HG03066 (cell line): ENCODE results near the gene ANKHD1.
"Not testable (repeated sequence)": the region's sequence is repeated elsewhere in the genome, so short reads cannot be mapped to it uniquely, and the experiment has no call there.

Experiments used
- ATAC-seq: cut with Tn5 transposase; IDR thresholded peaks from one replicate; pipeline ENCODE4 v1.9.1; 2021; ENCODE audit warnings: low read depth; ENCODE audit not compliant: unreplicated experiment

The ANKHD1 gene

GRCh38 chr5:140561753-140562523 is 160.3 kb downstream of the ANKHD1 start:
- ATAC-seq = no peak

- ATAC-seq = no peak
These were observed 162.0 kb downstream of the ANKHD1 start for GRCh38 chr5:140563596-140563995.

- ATAC-seq = peak; percentile 84
These were observed 162.8 kb downstream of the ANKHD1 start, which contains the start of the genes APBB3 and SLC35A4 for GRCh38 chr5:140564196-140565023. Gene APBB3, minus strand, starts transcription at chr5:140564598. Its CDS starts 353 bp downstream, at chr5:140564245. Gene SLC35A4, plus strand, starts transcription at chr5:140564828. Its CDS starts 2,342 bp downstream, at chr5:140567170.

- peak; percentile 1 for ATAC-seq
These were observed 163.6 kb downstream of the ANKHD1 start for GRCh38 chr5:140565024-140565779.

- no peak for ATAC-seq
These were observed 164.1 kb downstream of the ANKHD1 start for GRCh38 chr5:140565780-140566095.

- ATAC-seq = no peak
These were observed 165.0 kb downstream of the ANKHD1 start for GRCh38 chr5:140566665-140567064.

- no peak for ATAC-seq
These were observed 165.6 kb downstream of the ANKHD1 start for GRCh38 chr5:140567136-140567818.

GRCh38 chr5:140567871-140568270 is 166.2 kb downstream of the ANKHD1 start:
- ATAC-seq = no peak

GRCh38 chr5:140568443-140569063 is 166.9 kb downstream of the ANKHD1 start:
- ATAC-seq = no peak

GRCh38 chr5:140569197-140569596 is 167.6 kb downstream of the ANKHD1 start:
- ATAC-seq = no peak

GRCh38 chr5:140570058-140570457 is 168.4 kb downstream of the ANKHD1 start:
- ATAC-seq = no peak

GRCh38 chr5:140570488-140570887 is 168.9 kb downstream of the ANKHD1 start:
- no peak for ATAC-seq

- ATAC-seq = no peak
These were observed 169.5 kb downstream of the ANKHD1 start for GRCh38 chr5:140571105-140571504.

GRCh38 chr5:140573683-140574082 is 172.1 kb downstream of the ANKHD1 start:
- no peak for ATAC-seq

- no peak for ATAC-seq
These were observed 172.5 kb downstream of the ANKHD1 start for GRCh38 chr5:140574165-140574564.

- ATAC-seq = no peak
These were observed 173.7 kb downstream of the ANKHD1 start for GRCh38 chr5:140575309-140575708.

GRCh38 chr5:140576776-140577201 is 175.2 kb downstream of the ANKHD1 start:
- no peak for ATAC-seq

GRCh38 chr5:140579188-140579747 is 177.6 kb downstream of the ANKHD1 start:
- not testable (repeated sequence) for ATAC-seq

GRCh38 chr5:140587495-140587894 is 185.9 kb downstream of the ANKHD1 start:
- no peak for ATAC-seq
